Neural crest cell (in vitro differentiated cells): Measurements from ENCODE around the gene GSG1. TPM values are rescaled to one million over a fixed set of nuclear protein-coding genes. Genes with fewer than 3 reads are reported as not detected.
"Not testable (repeated sequence)": the region's sequence is repeated elsewhere in the genome, so short reads cannot be mapped to it uniquely, and the experiment has no call there.

Experiments
- DNase-seq: peaks from one replicate; pipeline ENCODE4 v3.0.0; 2021; ENCODE audit warnings: low read depth, mixed read lengths, low spot score
- H3K27ac Mint-ChIP-seq: one replicate; pipeline ENCODE4 v1.8.0; 2021; ENCODE audit warnings: mild to moderate bottlenecking, mixed read lengths; ENCODE audit not compliant: unreplicated experiment
- H3K27me3 Mint-ChIP-seq: 2 replicates; pipeline ENCODE4 v1.8.0; 2021; ENCODE audit warnings: low read depth, mild to moderate bottlenecking, mixed read lengths
- H3K36me3 Mint-ChIP-seq: 2 replicates; pipeline ENCODE4 v1.8.0; 2021; ENCODE audit warnings: low read depth, mild to moderate bottlenecking, mixed read lengths
- H3K4me1 Mint-ChIP-seq: 2 replicates; pipeline ENCODE4 v1.8.0; 2021; ENCODE audit warnings: mixed read lengths
- H3K4me3 Mint-ChIP-seq: one replicate; pipeline ENCODE4 v1.8.0; 2021; ENCODE audit warnings: mild to moderate bottlenecking, mixed read lengths
- H3K9me3 Mint-ChIP-seq: 2 replicates; pipeline ENCODE4 v1.8.0; 2021; ENCODE audit warnings: mixed read lengths
- CTCF ChIP-seq: fragments of 200-600 bp; sonication (generic); conservative IDR thresholded peaks from 2 replicates; pipeline ENCODE4 v1.5.0; 2021; ENCODE audit warnings: antibody characterized with exemption, mild to moderate bottlenecking
- total RNA-seq: library from RNA; stranded (reverse); gene quantifications from 2 replicates; pipeline ENCODE4 v1.2.1, GENCODE V29; 2021

The GSG1 gene
- total RNA-seq, 1 donor from 2014 or later: not detected

GRCh38 chr12:13084898-13085640 is 18.4 kb downstream of the GSG1 start:
- peaks cover 27% of the 10 kb centered on the region for H3K36me3 Mint-ChIP-seq
- H3K4me3 Mint-ChIP-seq: no peak overlapping the region
- TF ChIP-seq CTCF: no peak

GRCh38 chr12:13083638-13084037 is 19.8 kb downstream of the GSG1 start:
- Mint-ChIP-seq H3K4me1 (peaks cover 12% of the 10 kb centered on the region), H3K36me3 (peaks cover 36% of the 10 kb centered on the region)
- H3K9me3 Mint-ChIP-seq, DNase-seq, H3K27ac Mint-ChIP-seq, H3K27me3 Mint-ChIP-seq, H3K4me3 Mint-ChIP-seq: not testable (repeated sequence)

More at GRCh38 chr12:13084898-13085640, 18.4 kb downstream of the GSG1 start:
- DNase-seq: no peak
- Mint-ChIP-seq H3K27ac (no peak overlapping the region), H3K27me3 (peaks cover 2% of the 10 kb centered on the region), H3K9me3 (no peaks in the 10 kb centered on the region), H3K4me1 (peaks cover 11% of the 10 kb centered on the region)

GRCh38 chr12:13082861-13083260 is 20.6 kb downstream of the GSG1 start:
- H3K36me3 Mint-ChIP-seq: peaks cover 36% of the 10 kb centered on the region
- DNase-seq: no peak
- H3K27ac Mint-ChIP-seq: no peak overlapping the region
- TF ChIP-seq CTCF: no peak
- H3K9me3 Mint-ChIP-seq: no peaks in the 10 kb centered on the region
- peaks cover 4% of the 10 kb centered on the region for H3K4me1 Mint-ChIP-seq
- no peaks in the 10 kb centered on the region for H3K27me3 Mint-ChIP-seq
- no peak overlapping the region for H3K4me3 Mint-ChIP-seq

- no peak for DNase-seq
- TF ChIP-seq CTCF: no peak
- Mint-ChIP-seq H3K36me3 (peaks cover 39% of the 10 kb centered on the region), H3K27ac (no peak overlapping the region), H3K27me3 (no peaks in the 10 kb centered on the region), H3K4me1 (peaks cover 4% of the 10 kb centered on the region), H3K4me3 (no peak overlapping the region), H3K9me3 (no peaks in the 10 kb centered on the region)
Measured at GRCh38 chr12:13080266-13080665, 23.2 kb downstream of the GSG1 start.

- Mint-ChIP-seq H3K4me1 (peaks cover 4% of the 10 kb centered on the region), H3K9me3 (no peaks in the 10 kb centered on the region), H3K27ac (no peak overlapping the region), H3K4me3 (no peak overlapping the region), H3K27me3 (no peaks in the 10 kb centered on the region), H3K36me3 (peaks cover 34% of the 10 kb centered on the region)
- no peak for DNase-seq
- TF ChIP-seq CTCF: peak; percentile 42
Measured at GRCh38 chr12:13079440-13079906, 24.0 kb downstream of the GSG1 start.

- Mint-ChIP-seq H3K27ac (no peak overlapping the region), H3K9me3 (no peaks in the 10 kb centered on the region), H3K4me3 (no peak overlapping the region), H3K27me3 (no peaks in the 10 kb centered on the region), H3K4me1 (peaks cover 4% of the 10 kb centered on the region), H3K36me3 (peaks cover 43% of the 10 kb centered on the region)
- no peak for TF ChIP-seq CTCF
- no peak for DNase-seq
Measured at GRCh38 chr12:13075786-13076570, 27.5 kb downstream of the GSG1 start.
